Measurements from ENCODE around the gene TGFBI. TPM values are rescaled to one million over a fixed set of nuclear protein-coding genes. Genes with fewer than 3 reads are reported as not detected.

TGFBI gene
- total RNA-seq, 4 donors from 2014 or later = 38.4 to 48.0 (median 40.0) TPM

DNA sequence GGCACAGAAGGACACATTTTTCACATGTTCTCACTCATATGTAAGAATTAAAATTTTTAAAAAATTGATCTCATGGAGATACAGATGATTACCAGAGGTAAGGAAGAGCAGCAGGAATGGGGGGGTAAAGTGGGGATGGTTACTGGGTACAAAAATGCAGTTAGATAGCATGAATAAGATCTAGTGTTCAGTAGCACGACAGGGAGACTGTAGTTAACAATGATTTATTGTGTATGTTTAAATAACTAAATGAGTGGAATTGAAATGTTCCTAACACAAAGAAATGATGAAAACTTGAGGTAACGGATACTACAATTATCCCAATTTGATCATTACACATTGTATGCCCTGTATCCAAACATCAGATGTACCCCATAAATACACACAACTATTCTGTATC is 15.2 kb upstream of the TGFBI start:
- no peak overlapping the region for H3K27ac ChIP-seq
- no peaks in the 10 kb centered on the region for H3K27me3 ChIP-seq
- in situ Hi-C loops (cut with MboI; ENCODE audit: low sequenced_read_pairs in 4 of 4) = no loop called here
- no peaks in the 10 kb centered on the region for H3K9me3 ChIP-seq
- H3K4me1 ChIP-seq = peaks cover 4 to 10% of the 10 kb centered on the region in 2 donors
- no peaks in the 10 kb centered on the region for H3K36me3 ChIP-seq
- H3K4me3 ChIP-seq = no peak overlapping the region
- ATAC-seq (no peak), DNase-seq (no peak)
- intact Hi-C loops (cut with DNase I; ENCODE audit: low total_unique reads) = no loop called here
- TF ChIP-seq POLR2A (IDR thresholded peaks at IDR 0.05) (no peak), CTCF (IDR thresholded peaks at IDR 0.05 in 4 of 5, conservative IDR thresholded peaks at IDR 0.05 in 1 of 5) (no peak)

- ATAC-seq (no peak), DNase-seq (no peak)
- no peak for TF ChIP-seq CTCF (IDR thresholded peaks at IDR 0.05 in 4 of 5, conservative IDR thresholded peaks at IDR 0.05 in 1 of 5)
- in situ Hi-C loops (cut with MboI; ENCODE audit: low sequenced_read_pairs in 4 of 4) (no loop called here), intact Hi-C loops (cut with DNase I; ENCODE audit: low total_unique reads) (no loop called here)
- H3K27ac ChIP-seq = no peak overlapping the region
- no peak overlapping the region for H3K4me3 ChIP-seq
- peaks cover 10 to 17% of the 10 kb centered on the region in 2 donors for H3K4me1 ChIP-seq
- no peaks in the 10 kb centered on the region for H3K9me3 ChIP-seq
- H3K36me3 ChIP-seq = no peaks in the 10 kb centered on the region
- no peaks in the 10 kb centered on the region for H3K27me3 ChIP-seq
Observed at GRCh38 chr5:136014049-136015002, 14.5 kb upstream of the TGFBI start.

- intact Hi-C loops (cut with DNase I; ENCODE audit: low total_unique reads) (no loop called here), in situ Hi-C loops (cut with MboI; ENCODE audit: low sequenced_read_pairs in 4 of 4) (no loop called here)
- Histone ChIP-seq H3K27me3 (no peaks in the 10 kb centered on the region), H3K4me1 (peaks cover 10 to 17% of the 10 kb centered on the region in 2 donors), H3K36me3 (no peaks in the 10 kb centered on the region), H3K27ac (no peak overlapping the region), H3K9me3 (no peaks in the 10 kb centered on the region), H3K4me3 (no peak overlapping the region)
- no peak for TF ChIP-seq CTCF (IDR thresholded peaks at IDR 0.05 in 4 of 5, conservative IDR thresholded peaks at IDR 0.05 in 1 of 5)
- TF ChIP-seq POLR2A (IDR thresholded peaks at IDR 0.05) = no peak
- DNase-seq = no peak
- no peak for ATAC-seq
Observed at GRCh38 chr5:136015003-136015375, 13.8 kb upstream of the TGFBI start.

GRCh38 chr5:136015966-136016650 is 12.7 kb upstream of the TGFBI start:
- no peaks in the 10 kb centered on the region for H3K36me3 ChIP-seq
- intact Hi-C loops (cut with DNase I; ENCODE audit: low total_unique reads) = no loop called here

More at GRCh38 chr5:136015966-136016650, 12.7 kb upstream of the TGFBI start:
- in situ Hi-C loops (cut with MboI; ENCODE audit: low sequenced_read_pairs in 4 of 4) = no loop called here
- DNase-seq (no peak), ATAC-seq (no peak)
- Histone ChIP-seq H3K27ac (no peak overlapping the region), H3K27me3 (no peaks in the 10 kb centered on the region), H3K4me1 (peaks cover 14 to 17% of the 10 kb centered on the region in 2 donors), H3K4me3 (no peak overlapping the region), H3K9me3 (no peaks in the 10 kb centered on the region)
- TF ChIP-seq CTCF (IDR thresholded peaks at IDR 0.05 in 4 of 5, conservative IDR thresholded peaks at IDR 0.05 in 1 of 5) (no peak), POLR2A (IDR thresholded peaks at IDR 0.05) (no peak)
